ENCODE data around the gene TP73.

GRCh38 chr1:3659093-3659492, 6.8 kb downstream of the TP73 start:
- TF ChIP-seq OSR1 (CRISPR knock-in tag; IDR thresholded peaks at IDR 0.05) (no peak), ZFP30 (CRISPR knock-in tag; IDR thresholded peaks at IDR 0.05) (no peak), RARB (CRISPR knock-in tag; IDR thresholded peaks at IDR 0.05) (no peak), PATZ1 (CRISPR knock-in tag; IDR thresholded peaks at IDR 0.05; ENCODE audit: borderline replicate concordance) (no peak), ZFP3 (CRISPR knock-in tag; IDR thresholded peaks at IDR 0.05) (no peak), ZNF8 (CRISPR knock-in tag; IDR thresholded peaks at IDR 0.05) (no peak), SNAI2 (CRISPR knock-in tag; IDR thresholded peaks at IDR 0.05) (no peak), ISL1 (CRISPR knock-in tag; IDR thresholded peaks at IDR 0.05) (no peak), CREB5 (CRISPR knock-in tag; IDR thresholded peaks at IDR 0.05; ENCODE audit: low read depth) (no peak), TOX (CRISPR knock-in tag; IDR thresholded peaks at IDR 0.05; ENCODE audit: borderline replicate concordance) (no peak), ESRRG (CRISPR knock-in tag; IDR thresholded peaks at IDR 0.05) (no peak)

Data from SK-N-SH treated with all-trans-retinoic acid at 6 μM for 48 hours (cell line).